Forelimb muscle (tissue), 1 donor: ENCODE measurements around the gene LDB3. TPM values are rescaled to one million over a fixed set of nuclear protein-coding genes. Genes with fewer than 3 reads are reported as not detected.

Experiments used
- DNase-seq: peaks from one replicate; pipeline ENCODE4 v3.0.0-alpha.2; 2013; ENCODE audit warnings: low read depth
- polyA plus RNA-seq: library from polyadenylated mRNA; unstranded; fragments of 120-200 nt; gene quantifications from one replicate; pipeline ENCODE4 v1.2.1, GENCODE V29; 2013; ENCODE audit not compliant: insufficient read length

Gene LDB3
- polyA plus RNA-seq, 1 donor = 992 TPM

DNA sequence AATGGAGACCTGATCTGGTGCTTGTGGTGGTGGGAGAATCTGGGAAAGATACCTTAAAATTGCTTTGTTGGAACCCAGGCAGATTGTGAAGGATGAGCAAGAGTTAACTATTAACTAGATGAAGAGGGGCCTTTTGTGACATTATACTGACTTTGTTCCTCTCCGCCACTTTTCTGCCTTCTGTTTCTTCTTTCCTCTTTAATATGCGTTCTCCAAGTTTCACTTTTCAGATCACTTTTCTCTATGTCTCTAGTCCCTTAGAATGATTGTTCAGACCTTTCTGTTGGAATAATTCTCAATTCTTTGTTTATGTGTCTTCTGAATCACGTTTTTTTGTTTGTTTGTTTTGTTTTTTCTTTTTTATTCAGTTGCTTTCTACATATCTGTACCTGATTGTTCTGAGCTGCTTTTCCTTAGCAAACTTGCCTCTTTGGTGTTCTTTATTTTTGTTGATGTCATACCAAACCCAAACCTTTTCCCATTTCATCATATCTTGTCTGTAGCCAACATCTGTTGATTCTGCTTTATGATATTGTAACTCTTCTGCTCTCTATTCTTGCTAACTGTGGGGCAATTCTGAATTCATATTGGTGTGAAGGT lies 90.9 kb downstream of the LDB3 start:
- DNase-seq = no peak

DNA sequence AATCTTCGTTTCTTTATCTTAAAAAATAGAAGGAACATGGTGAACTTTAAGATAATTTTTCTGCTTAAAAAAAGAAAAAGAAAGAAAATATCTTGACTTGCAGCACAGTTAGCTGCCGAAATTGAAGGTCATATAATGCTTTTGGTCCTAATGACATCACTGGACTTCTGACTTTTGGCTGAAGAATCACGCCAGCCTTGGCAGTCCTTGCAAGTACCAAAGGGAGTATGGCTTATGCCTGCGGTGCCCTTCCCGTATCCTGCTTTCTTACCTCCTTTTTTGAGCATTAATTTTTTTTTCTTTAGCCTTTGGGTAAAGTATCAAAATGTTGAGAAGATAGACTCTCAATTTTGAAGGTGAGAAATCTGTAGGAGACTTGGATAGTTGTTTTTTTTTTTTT lies 95.1 kb downstream of the LDB3 start:
- DNase-seq = no peak

DNA sequence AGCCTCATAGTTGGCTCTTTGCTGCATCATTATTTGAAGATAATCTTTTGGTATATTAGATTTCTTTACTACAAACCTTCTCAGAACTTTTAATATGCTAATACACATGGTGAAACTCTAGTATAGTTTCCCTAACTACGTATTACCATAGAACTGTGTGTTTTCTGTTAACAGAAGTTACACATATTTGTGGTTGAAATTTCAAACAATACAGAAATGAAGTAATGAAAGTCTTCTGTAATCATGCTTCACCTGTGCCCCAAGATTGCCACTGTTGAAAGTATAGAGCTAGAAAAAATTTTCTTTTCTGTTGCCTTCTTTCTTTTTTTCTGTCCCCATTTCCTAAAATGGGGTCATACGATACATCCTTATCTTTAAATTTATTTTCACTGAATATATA lies 97.2 kb downstream of the LDB3 start:
- no peak for DNase-seq

DNA sequence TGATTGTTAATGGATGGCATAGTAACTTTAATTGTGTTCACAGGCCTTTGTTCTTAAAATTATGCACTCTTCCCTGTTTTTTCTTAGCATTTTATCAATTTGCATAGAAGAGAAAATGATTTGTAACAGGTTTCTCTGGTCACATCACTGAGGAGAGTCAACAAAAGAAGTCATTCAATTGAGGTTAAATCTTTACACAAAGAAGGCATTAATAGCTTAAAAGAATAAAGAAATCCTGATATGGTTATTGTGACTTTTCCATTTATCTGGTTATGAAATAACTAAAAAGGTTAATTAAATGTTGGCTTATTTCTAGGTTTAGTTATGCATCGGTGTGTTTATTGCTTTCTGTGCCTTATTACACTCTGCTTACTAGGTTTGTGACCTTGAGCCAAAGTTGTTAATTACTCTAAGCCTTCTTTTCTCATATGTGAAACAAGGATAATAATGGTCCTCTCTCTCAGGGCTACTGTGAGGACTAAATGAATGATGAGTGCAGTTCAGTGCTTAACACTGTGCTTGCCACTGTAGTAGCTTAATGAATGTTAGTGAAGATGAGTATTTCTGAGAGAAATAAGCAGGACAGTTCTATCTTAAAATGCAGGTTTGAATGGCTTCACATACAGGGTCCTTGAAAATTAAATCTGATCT lies 100.2 kb downstream of the LDB3 start:
- DNase-seq = no peak

DNA sequence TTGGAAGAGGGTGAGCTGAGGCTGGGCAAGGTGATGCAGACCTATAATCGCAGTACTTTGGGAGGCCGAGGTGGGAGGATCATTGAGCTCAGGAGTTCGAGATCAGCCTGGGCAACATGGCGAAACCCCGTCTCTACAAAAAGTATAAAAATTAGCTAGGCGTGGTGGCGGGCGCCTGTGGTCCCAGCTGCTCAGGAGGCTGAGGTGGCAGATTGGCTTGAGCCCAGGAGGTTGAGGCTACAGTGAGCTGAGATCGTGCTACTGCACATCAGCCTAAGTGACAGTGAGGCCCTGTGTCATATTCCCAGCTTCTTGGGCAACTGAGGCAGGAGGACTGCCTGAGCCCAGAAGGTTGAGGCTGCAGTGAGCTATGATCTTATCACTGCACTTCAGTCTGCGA lies 101.7 kb downstream of the LDB3 start:
- DNase-seq = no peak

DNA sequence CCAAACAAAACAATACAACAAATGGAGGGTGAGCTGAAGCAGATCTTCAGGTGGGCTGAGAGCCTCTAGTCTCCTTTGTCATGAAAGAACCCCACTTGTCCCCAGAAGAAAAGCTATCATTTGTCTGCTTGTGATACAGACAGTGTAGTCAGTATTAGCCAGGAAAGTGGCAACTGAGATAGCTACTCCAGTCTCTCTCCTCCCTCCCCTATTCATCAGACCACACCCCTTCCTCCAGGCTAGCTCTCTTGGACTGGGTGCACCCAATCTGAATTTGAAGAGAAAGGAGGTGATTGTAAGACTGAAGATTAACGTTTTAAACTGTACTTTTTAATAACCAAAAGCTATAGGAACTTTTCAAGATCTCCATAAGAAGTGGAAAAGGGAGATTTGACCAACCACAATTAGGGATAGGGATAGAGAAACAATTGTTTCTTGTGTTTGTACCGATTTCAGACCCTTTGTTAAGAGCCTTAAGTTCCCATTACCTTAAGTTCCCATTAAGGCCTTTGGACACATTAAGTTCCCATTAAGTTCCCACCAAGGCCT lies 102.2 kb downstream of the LDB3 start:
- no peak for DNase-seq

DNA sequence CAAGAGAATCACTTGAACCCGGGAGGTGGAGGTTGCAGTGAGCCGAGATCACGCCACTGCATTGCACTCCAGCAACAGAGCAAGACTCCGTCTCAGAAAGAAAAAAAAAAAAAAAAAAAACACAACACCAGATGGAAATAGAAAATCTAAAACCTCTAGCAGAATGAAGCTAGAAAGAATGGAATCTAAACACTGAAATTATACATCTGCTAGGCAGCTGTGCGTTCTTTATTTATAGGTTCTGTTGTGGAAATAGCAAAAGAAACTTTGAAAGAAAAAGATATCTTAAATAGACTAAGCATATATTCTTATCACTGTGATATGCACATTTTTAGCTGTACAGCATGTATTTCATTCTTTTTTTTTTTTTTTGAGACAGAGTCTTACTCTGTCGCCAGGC lies 105.2 kb downstream of the LDB3 start:
- no peak for DNase-seq

DNA sequence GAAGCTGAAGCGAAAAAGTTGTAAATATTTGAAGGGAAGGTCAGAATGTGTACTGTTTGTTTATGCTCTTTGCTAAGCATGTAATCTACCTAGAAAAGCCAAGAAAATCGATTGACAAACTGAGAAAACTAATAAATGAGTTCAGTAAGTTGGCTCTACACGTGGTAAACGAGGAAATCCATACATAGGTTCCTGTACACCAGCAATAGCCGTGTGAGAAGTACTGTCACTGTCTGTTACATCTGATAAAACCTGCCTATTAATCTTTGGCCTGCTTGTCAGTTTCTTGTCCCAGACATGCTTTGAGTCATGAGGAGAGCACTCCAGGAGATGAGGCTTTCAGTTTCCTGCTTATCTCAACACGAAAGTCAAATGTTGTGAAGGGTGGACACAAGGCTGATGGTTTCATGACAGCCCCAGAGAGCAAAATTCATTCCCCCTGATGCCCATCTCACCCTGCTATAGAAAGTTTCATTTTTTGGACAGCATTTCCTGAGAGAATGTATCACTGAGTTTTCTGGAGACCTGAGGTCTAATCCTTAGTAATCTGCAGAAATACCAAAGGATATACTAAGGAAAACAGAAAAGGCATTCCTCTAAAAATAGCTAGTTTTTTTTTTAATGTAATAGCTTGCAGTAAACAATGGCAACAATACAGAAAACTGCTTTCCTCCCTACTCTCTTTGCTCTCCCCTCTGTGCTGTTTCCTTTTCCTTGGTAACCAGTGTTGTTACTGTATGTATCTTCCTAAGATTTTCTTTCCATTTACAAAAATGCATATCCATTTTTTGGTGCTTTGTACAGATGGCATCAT lies 107.0 kb downstream of the LDB3 start:
- no peak for DNase-seq

DNA sequence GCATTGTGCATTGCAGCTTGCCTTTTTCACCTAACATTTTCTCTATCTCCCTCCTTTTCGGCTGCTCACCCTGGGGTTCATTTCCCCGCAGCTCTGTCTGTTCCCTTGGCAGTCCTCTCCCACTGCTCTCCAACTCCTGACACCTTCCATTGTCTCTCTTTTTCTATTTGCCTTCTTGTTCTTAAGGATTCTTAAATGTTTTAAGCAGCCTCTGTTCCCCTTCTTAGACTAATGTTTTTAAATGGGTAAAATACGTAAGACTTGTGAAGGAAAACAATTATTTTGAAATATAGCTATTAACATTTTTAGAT lies 107.5 kb downstream of the LDB3 start:
- DNase-seq = no peak

DNA sequence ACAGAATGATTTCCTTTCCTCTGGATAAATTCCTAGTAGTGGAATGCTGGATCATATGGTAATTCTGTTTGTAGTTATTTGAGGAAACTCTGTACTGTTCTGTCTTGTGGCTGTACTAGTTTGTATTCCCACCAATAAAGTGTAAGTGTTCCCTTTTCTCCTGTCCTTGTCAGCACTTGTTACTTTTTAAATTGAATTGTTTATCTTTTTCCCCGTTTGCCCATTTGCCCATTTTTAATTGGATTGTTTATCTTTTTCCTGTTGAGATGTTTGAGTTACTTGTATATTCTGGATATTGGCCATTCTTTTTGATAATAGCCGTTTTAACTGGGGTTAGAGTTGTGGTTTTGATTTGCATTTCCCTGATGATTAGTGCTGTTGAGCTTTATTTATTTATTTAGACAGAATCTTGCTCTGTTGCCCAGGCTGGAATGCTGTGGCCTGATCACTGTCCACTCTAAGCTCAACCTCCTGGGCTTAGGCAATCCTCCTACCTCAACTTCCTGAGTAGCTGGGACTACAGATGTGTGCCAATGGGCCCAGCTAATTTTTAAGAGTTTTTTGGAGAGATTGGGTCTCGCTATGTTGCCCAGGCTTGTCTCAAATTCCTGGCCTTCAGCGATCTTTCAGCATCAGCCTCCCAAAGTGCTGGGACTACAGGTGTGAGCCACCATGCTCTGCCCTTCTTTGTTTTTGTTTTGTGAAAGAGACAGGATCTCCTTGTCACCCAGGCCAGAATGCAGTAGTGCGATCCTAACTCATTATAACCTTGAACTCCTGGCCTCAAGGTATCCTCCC lies 111.1 kb downstream of the LDB3 start:
- no peak for DNase-seq

DNA sequence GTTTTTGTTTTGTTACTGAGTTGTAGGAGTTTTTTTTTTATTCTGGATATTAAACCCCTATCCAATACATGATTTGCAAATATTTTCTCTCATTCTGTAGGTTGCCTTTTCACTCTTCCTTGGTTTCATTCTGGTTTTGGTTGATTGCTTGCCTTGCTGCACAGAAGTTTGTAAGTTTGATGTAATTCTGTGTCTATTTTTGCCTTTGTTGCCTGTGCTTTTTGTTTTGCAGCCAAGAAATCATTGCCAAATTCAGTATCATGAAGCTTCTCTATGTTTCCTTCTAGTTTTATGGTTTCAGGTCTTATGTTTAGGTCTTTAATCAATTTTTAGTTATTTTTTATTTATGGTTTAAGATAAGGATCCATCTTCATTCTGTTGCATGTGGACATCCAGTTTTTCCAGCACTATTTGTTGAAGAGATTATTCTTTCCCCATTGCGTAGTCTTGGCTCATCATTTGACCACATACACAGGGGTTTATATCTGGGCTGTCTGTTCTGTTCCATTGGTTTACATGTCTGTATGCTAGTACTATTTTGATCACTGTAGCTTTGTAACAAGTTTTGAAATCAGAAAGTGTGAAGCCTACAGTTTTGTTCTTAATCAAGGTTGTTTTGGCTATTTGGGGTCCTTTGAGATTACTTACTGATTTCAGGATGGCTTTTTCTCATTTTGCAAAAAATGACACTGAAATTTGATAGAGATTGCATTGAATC lies 114.5 kb downstream of the LDB3 start:
- DNase-seq = no peak

DNA sequence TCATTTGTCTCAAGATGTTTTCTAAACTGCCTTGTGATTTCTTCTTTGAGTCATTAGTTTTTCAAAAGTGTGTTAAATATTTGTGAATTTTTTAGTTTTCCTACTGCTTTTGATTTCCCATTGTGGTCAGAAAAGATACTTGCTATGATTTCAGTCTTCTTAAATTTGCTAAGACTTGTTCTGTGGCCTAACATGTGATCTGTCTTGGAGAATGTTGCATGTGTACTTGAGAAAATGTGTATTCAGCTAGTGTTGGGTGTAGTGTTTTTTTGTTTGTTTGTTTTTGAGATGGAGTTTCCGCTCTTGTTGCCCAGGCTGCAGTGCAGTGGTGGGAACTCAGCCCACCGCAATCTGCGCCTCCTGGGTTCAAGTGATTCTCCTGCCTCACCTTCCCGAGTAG lies 116.7 kb downstream of the LDB3 start:
- no peak for DNase-seq

Other genes with a start within 250 kb of the LDB3 start
- gene WAPL, start 146.7 kb upstream of the LDB3 start, polyA plus RNA-seq = 26.6 TPM
- gene OPN4, start 14.0 kb upstream of the LDB3 start, polyA plus RNA-seq = 1.9 TPM
- gene BMPR1A, start 88.1 kb downstream of the LDB3 start, polyA plus RNA-seq = 46.0 TPM